Activated T-helper 1 cell treated with Interleukin-2 at 50 U/mL for 16 hours (primary cell): Measurements from ENCODE around the gene GRIN1.

Experiments used
- DNase-seq: peaks from one replicate; pipeline ENCODE4 v3.0.0-alpha.2; 2020; ENCODE audit warnings: low read depth

Gene GRIN1

DNA sequence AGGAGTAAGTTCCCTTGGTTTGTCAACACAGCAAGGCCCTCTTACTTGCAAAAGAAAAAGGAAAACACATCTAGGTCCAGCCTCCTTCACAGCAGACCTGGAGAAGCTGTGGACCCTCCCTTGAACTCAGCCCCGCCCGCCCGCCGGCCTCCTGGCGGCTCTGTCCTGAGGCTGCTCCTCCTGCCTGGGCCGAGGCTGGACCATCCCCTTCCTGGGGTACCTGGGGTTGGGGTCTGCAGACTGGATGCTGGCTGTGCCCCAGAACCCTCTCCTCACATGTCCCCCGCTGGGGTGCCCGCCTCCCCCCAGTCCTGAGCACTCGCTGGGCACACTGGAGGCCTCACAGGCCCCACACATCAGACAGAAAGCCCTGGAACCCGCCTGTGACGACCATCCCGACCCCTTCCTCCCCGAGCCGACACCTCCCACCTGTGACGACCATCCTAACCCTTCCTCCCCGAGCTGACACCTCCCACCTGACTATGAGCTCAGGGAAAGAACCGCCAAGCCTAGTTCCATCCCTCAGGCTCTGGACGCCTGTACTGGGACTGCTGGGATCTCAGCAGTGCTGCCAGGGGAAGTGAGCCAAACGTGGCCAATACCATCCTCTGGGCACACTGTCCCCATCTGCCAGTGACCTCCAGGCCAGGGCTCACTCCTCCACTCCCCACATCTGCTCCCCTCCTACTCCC lies 40.1 kb downstream of the GRIN1 start:
- DNase-seq = no peak

- DNase-seq = no peak
Observed at GRCh38 chr9:137179761-137180160, 40.8 kb downstream of the GRIN1 start.

- no peak for DNase-seq
Observed at GRCh38 chr9:137180491-137180890, 41.5 kb downstream of the GRIN1 start.

- DNase-seq = no peak
Observed at GRCh38 chr9:137181680-137182079, 42.7 kb downstream of the GRIN1 start.

DNA sequence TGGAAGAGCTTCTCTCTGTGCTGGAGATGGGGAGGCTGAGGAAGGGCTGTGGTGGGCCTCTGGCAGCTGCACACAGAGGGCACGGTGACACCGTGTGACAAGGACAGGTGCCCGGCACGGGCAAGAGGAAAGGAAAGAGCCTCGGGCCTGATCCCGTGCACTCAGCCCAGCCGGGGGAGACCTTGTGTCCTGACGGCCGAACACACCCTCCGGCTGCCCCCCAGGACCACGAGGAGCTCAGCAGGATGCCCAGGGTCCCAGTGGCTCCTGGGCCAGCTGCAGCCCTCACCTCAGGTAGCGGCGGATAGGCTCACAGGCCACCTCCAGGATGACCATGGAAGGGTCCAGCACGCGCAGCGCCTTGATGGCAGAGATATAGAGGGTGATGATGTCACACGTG lies 43.9 kb downstream of the GRIN1 start:
- DNase-seq = no peak

GRCh38 chr9:137183980-137184595 lies 45.1 kb downstream of the GRIN1 start:
- no peak for DNase-seq

- no peak for DNase-seq
Observed at GRCh38 chr9:137184881-137185660, 46.1 kb downstream of the GRIN1 start.

DNA sequence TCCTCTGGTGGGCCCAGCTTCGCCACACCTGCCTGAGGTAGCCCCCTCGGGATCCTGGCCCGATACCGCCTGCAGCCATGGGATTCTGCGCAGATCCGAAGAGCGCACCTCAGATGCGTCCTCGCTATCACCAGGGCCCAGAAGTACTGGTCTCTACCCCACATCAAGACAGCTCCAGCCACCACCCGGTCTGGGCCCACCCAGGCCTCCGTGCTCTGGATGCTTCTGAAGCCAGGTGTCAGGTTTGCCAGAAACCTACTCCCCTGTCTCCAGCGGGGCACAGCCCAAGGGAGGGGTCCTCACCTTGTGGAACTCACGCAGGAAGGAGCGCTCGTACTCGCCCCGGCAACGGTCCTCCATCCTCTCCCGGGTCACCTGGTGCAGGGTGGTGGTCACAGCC lies 47.0 kb downstream of the GRIN1 start:
- no peak for DNase-seq

DNA sequence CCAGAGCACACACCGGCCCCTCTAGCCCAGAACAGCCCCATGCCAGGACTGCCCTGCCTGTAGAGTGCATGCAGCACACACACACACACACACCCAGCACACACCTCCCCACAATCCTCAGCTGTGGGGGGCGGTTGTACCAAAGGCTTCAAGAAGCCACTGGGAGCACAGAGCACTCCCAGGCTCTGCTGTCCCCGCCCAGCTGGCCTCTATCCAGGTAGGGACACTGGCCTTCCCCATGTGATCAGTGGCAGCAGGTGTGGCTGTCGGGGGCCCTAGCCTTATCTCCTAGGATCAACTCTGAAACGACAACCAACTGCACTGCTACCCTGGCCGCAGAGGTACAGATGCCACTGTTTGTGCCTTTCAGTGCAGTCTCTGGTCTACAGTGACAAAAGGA lies 47.4 kb downstream of the GRIN1 start:
- no peak for DNase-seq

DNA sequence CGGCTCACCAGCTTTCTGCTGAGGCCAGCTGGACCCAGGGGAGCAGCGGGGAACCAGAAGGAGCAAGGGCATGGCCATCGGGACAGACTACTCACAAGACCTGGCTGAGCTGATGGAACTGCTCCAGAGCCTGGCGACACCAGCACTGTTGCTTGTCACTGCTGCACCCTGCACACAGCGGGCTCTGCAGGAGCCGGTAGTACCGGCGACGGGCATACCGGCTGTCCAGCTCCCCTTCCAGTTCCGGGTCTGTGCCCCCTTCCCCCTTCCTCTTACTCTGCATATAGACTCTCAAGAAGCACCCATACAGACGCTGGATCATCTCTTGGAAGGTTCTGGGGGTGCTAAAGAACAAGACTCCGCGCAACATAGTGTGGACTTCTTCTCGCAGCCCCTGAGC lies 48.4 kb downstream of the GRIN1 start:
- no peak for DNase-seq

DNA sequence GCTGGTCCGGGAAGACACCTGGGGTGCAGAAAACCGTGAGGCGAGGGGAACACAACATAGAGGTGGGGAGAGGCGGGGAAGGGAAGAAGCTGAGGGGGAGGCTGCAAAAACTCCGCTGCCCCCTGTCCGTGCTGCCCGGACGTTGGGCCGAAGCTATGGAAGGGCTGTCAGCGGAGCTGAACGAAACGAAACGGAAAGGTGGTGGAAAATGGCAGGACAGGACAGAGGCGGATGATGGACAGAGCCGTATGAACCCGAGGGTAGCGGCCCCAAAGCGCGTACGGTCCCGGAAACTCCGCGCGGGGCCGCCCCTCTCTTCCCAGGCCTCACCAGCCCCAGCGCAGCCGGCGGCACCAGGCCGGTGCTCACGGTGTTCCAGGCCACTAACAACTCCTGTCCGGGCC lies 49.1 kb downstream of the GRIN1 start:
- no peak for DNase-seq

DNA sequence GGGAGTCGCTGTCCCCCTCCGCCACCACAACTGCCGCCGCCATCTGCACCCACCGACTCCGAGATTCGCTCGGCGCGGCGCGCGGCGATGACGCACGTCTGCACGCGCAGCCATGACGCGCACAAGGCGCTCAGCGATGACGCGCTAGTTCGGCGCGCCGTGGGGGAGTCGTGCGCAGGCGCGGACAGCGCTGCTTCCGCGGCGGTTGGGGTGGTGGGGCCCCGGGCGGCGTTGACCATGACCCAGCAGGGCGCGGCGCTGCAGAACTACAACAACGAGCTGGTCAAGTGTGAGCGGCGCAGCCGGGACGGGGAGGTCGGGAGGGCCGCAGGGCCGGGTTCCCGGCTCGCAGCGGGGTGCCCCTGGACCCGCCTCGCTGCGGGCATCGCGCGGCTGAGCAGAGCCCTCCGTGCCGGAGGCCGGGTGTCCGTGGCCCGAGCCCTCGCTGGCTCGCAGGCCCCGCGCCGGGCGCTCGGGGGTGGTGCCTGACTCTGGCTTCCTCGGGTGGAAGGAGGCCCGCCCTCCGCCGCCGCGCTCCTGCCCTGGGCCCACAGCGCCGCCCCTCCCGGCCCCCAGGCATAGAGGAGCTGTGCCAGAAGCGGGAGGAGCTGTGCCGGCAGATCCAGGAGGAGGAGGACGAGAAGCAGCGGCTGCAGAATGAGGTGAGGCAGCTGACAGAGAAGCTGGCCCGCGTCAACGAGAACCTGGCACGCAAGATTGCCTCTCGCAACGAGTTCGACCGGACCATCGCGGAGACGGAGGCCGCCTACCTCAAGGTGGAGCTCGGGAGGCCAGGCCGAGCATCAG lies 49.7 kb downstream of the GRIN1 start, which contains the start of the genes ANAPC2 and SSNA1:
TSS of gene ANAPC2 (minus strand) at position 71 of the 807 bp plus-strand sequence. CDS start at position 43, 28 bp downstream.
TSS of gene SSNA1 (plus strand) at position 187 of the 807 bp plus-strand sequence. CDS start at position 238, 51 bp downstream.
- peak; percentile 91 for DNase-seq

- no peak for DNase-seq
Observed at GRCh38 chr9:137189297-137190295, 50.6 kb downstream of the GRIN1 start.

DNA sequence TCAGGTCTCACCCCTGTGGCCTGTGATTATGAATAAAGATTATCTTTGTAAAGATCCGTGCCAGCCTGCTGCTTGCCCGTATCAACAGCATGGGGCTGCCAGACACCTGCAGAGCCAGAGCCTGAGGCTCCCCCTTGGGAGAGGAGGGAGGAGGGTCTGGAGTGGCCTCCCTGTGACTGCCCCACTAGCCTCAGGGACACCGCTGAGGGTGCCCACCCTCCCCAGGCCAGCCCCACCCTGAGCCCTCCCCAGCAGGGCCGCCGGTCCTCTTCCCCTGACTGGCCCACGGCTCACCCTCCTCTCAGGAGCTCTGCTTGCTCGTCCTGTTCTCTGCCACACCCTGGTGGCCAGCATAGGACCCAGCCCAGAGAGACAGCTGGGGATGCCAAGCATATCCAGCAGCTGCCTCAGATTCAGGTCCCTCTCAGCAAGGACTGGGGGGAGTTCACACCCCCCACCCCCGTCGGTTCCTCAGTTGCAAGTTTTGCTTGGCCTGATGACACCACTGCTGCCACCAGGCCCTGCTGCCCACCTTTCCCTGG lies 51.4 kb downstream of the GRIN1 start:
- no peak for DNase-seq

DNA sequence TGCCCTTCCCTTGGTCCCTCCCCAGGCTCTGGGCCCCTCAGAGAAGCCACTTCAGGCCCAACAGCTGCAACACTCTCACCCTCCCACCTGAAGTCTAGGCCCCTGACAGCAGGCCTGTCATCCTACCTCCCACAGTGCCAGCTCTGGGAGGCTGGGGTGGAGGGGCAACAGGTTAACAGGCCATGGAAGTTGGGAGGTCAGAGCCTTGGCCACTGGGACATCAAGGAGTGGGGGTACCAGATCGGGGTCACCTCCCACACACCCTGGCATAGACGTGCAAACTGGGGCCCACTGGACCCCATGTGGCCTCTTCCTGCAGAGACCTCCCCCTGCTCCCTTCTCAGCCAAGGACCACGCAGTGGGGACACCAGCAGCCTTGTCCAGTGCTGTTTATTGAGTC lies 52.3 kb downstream of the GRIN1 start:
- no peak for DNase-seq

DNA sequence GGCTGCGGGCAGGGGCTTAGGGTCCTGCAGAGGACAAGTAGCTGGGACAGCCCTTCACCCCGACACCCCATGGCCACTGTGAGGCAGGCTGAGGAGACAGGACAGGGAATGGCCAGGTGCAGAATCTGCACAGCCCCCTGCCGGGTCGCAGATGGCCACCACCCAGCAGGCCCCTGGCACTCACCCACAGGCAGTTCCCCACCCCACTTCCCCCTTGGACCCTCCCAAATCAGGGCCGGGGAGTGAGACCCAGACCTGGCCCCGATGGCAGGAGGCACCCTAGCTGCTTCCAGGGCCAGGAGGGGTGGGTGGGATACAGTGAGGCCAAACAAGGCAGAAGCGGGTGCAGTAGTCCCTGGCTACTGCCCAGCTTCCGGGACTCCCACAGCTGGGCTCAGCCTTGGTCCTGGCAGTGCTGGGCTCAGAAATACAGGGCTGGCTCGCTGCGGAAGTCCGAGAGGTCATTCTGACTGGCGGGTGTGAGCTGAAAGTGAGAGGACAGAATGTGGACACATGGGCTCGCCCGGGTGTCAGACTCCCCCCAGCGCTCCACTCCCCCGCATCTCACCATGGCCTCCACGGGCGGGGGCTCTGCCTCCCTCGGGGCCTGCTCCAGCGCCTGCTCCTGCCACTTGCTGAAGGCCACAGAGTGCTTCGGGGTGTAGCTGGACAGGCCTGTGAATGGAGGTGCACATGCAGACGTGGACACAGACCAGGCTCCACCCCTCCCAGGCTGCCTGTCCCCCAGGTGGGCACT lies 52.9 kb downstream of the GRIN1 start:
- no peak for DNase-seq

DNA sequence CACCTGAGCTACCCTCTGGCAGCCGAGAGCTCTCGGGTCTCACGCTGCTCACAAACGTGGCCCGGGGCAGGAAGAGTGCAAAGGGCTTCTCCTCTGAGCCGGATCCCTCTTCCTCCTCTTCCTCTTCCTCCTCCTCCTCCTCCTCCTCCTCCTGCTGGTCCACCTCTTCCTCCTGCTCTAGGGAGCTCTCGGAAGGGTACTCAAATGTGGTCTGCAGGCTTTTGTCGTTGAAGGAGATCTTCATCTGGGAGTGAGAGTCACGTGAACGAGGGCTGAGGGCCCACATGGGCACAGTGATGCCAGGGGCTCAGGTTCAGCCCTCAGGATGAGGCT lies 53.5 kb downstream of the GRIN1 start:
- no peak for DNase-seq

GRCh38 chr9:137192859-137193258 lies 53.9 kb downstream of the GRIN1 start:
- no peak for DNase-seq

- DNase-seq = no peak
Observed at GRCh38 chr9:137193771-137194170, 54.8 kb downstream of the GRIN1 start.

DNA sequence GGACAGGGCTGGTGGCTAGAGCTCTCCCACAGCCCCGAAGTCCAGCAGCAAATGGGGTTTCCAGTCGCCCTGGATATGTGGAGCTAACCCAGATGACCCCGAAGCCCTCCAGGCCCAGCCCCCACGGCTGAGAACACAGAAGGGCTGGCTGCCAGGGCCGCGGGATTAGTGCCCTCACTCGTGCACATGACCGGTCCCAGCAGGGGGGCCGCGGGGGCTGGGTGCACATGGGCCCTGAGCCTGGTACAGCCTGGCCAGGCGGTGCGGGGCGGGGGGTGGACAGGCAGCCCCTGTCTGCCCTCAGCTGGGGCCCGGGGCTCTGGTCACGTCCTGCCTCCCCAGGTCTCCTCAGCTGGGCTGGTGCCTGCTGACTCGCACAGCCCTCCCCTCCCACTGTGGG lies 55.4 kb downstream of the GRIN1 start:
- no peak for DNase-seq
